NOMO-1 treated with dmso at 0.1 percent for 144 hours (cell line): Measurements from ENCODE around the gene COMMD2.

Experiments used
- DNase-seq: peaks from one replicate; lab custom pipeline; 2025; ENCODE audit not compliant: unreplicated experiment; lab: John Stamatoyannopoulos, UW

COMMD2 gene

DNA sequence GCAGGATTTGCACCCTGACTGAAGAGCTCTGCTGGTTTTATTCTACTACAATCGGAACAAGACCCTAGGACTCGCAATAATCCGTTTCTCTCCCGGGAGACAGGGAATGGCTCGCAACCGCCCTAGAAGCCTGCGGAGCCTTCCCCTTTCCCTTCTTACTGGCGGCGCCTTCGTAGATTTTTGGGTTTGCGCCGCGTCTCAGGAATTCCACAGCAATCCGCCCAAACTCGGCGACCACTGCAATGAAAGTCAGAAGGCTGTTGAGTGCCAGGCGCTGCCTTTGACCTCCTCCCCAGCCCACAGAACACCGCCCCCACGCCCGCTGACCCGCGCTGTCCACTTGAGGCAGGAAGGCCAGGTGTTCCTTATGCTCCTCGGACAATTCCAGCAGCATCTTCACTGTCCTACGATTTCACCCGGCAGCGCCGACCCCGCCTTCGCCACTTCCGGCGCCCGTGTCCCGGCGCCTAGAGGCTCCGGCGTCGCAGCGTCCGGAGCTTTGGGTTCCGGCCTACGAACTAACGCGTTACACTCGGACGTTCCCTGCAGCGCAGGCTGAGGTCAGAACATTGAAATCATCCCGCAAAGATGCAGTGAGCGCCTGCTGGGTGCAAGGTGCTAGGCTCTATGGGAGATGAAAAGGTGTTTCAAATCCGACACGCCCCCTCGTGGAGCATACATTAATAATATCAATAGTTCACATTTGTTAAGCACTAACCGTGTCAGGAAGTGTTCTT is at the start of gene COMMD2:
Gene COMMD2 (minus strand): TSS at position 439 of the 737 bp plus-strand sequence. CDS start 45 bp downstream, at position 394.
- DNase-seq = peak; percentile 67

DNA sequence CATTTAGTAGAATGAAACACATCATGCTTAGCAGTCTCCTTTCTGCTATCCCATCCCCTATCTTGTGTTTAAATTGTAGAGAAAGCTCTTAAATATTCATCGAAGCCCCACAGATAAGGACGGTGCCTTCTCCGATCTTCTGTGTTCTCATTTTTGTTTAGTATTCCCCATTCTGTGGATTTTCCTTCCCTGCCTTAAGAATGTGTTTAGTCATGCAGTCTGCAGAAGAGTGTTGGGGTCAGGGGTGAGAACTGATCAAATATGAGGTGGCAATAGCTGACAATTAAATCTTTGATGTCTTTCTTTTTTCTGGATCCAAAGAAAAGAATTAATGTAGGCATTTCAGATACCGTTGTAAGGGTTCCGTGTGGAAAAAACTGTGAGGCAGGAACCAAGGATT is 49.4 kb upstream of the COMMD2 start:
- no peak for DNase-seq

GRCh38 chr3:149801195-149801594 is 48.9 kb upstream of the COMMD2 start:
- DNase-seq = no peak

DNA sequence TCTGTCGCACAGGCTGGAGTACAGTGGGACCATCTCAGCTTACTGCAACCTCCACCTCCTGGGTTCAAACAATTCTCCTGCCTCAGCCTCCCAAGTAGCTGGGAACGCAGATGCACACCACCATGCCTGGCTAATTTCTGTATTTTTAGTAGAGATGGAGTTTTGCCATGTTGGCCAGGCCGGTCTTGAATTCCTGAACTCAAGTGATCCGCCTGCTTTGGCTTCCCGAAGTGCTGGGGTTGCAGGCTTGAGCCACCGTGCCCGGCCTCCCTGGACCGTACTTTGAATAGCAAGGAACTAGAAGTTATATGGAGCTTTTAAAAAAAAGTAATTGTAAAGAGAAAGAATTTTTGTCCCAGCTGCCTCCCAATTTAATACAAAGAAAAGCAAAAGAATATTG is 48.4 kb upstream of the COMMD2 start:
- DNase-seq = no peak

DNA sequence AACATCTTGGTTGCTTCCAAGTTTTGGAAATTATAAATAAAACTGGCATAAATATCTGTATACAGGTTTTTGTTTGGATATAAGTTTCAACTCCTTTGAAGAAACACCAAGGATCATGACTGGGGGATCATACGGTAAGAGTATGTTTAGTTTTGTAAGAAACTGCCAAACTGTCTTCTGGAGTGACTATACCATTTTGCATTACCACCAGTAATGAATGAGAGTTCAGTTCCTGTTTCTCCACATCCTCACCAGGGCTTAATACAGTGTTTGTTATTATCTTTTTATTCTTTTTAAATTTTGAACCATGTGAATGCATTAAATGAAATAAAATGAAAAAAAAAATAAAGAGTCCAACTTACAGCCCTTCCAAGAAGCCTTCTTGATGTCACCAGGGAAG is 43.7 kb upstream of the COMMD2 start:
- peak; percentile 29 for DNase-seq

DNA sequence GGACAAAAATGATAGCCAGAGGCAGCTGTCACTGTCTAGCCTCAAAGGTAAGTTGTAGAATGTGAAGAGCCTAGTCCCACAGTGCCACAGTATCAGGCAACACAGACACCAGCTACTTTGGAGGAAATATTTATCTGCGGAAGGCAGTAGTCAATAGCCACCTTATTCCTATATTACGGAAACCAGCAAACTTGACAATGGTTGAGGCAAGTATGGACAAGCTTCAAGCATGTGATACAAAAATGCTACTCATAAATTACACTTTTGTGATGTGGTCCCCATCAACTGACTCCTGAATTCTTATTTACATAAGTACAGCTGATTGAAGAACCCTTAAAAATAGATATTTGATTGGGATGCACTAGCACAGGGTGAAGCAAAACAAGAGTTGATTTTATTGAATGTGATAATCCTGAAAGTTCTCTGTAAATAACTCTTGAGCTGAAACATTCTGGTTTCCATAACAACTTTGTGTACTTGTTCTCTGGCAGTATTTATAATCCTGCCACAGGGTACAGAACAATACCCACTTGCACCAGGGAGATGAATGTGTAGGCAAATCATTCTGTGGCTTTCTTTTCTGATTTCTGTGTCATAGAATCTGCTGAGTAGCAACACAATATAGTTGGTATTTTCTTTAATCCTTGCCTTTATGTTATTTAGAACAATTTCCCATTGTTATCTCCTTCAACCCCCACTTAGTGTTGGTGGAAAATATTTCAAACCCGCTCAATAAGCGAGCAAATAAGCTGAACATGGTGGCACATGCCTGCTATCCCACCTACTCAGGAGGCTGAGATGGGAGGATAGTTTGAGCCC is 40.4 kb upstream of the COMMD2 start, which contains the start of gene ANKUB1:
Gene ANKUB1 (minus strand): TSS at position 103 of the 819 bp plus-strand sequence. CDS start 188 bp downstream, outside the sequence.
- no peak for DNase-seq

- DNase-seq = no peak
These were observed 38.4 kb upstream of the COMMD2 start for GRCh38 chr3:149790698-149791097.

GRCh38 chr3:149790268-149790667 is 38.0 kb upstream of the COMMD2 start:
- DNase-seq = no peak

DNA sequence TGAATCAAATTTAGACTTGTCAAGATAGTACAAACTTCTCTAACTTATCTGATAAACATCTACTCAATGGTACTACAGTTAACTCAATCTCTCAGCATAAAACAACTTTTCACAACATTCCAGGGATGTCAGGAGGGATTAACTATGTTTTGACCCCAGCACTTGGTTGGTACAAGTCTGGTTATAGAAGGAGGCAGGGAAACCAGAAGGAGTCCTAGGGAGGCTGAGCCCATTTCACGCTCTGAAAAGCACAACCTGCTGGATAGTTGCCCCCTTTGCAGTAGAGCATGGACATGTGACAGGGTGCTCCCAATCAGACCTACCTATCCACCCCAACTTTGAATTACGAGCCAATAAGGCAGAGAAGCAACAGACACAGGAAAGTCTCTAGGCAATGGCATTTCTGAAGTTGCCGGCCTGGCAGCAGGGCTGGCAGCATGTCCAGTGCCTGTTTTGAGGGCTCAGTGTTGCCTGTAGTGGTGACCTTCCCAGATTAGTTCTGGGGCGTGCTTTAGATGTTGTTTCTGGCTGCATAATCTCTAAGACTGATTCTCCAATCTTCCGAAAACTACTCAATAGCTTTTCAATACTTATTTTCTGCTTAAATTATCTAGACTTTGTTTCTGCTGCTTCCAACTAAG is 31.9 kb upstream of the COMMD2 start:
- DNase-seq = no peak

DNA sequence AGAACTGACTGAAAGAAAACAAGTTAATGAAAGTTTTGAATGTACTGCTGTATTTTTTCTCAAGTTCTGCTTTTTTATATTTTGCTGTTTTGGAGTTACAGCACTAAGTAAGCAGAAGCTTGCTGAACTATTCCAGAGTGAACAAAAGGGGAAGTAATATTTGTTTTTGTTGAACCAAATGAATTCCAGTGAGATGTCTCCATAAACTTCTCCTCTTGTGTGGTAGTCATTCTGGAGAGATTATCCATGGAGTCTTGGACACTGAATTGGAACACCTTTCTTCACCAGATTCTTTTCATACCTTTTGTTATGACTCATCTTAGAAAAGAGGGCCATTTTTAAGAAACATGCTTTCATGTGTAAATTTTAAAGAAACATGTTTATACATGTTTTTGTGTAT is 31.3 kb upstream of the COMMD2 start:
- DNase-seq = peak; percentile 66

- no peak for DNase-seq
These were observed 29.5 kb upstream of the COMMD2 start for GRCh38 chr3:149781741-149782140.

- DNase-seq = peak; percentile 52
These were observed 28.9 kb upstream of the COMMD2 start for GRCh38 chr3:149781211-149781610.

DNA sequence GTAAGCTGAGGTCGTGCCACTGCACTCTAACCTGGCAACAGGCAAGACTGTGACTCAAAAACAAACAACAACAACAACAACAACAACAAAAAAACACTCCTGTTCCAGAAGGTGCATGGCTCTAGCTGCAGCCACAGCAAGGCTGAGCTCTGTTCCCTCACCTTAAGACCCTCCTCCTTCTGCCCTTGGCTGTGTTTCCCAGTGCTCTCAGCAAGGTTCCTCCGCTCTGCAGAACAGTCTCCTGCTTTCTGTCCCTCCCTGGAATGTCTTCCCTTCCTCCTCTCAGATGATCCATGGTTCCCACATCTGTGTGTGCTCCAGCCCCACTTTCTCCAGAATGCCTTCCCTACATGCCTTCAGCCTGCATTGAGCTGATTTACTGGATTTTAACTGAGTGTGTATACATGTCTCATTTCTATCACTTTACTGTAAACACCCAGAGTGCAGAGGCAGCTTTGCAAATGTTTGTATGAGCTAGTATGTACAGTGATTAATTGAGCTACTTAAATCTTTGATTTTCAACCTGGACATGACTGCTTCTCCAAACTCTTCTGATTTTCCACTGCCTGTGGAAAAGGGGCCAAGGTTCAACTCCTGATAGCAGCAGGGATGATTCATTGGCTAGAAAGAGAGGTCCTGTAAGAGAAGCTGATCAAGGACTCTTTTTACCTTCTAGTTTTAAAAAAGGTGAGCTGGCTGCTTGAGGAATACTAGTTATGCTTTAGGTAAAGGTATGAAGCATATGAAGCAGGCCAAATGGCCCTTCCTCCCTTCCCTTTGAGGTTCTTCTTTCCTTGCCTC is 25.3 kb upstream of the COMMD2 start:
- DNase-seq = no peak

GRCh38 chr3:149776170-149776569 is 23.9 kb upstream of the COMMD2 start:
- no peak for DNase-seq

- DNase-seq = no peak
These were observed 20.6 kb upstream of the COMMD2 start for GRCh38 chr3:149772861-149773260.

GRCh38 chr3:149771652-149772271 is 19.5 kb upstream of the COMMD2 start:
- DNase-seq = no peak

GRCh38 chr3:149770246-149770645 is 18.0 kb upstream of the COMMD2 start:
- DNase-seq = no peak

- DNase-seq = no peak
These were observed 16.4 kb upstream of the COMMD2 start for GRCh38 chr3:149768704-149769103.

DNA sequence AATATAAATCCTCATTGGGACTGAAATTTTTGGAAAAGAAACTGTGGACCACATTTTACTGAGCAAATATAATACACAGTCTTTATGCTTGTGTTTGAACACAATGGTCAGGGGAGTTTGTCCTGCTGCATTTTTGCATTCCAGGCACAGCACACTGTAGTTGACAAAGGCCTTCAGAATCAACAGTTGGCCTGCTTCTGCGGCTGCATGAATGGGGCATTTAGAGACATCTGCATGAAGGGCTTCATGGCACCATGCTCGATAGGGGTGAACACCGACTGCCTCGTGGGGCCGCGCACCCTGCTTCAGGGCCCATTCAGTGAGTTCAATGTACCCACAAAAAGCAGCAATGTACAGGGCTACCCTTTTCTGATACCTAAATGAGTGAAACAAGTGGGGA is 15.4 kb upstream of the COMMD2 start:
- DNase-seq = no peak

DNA sequence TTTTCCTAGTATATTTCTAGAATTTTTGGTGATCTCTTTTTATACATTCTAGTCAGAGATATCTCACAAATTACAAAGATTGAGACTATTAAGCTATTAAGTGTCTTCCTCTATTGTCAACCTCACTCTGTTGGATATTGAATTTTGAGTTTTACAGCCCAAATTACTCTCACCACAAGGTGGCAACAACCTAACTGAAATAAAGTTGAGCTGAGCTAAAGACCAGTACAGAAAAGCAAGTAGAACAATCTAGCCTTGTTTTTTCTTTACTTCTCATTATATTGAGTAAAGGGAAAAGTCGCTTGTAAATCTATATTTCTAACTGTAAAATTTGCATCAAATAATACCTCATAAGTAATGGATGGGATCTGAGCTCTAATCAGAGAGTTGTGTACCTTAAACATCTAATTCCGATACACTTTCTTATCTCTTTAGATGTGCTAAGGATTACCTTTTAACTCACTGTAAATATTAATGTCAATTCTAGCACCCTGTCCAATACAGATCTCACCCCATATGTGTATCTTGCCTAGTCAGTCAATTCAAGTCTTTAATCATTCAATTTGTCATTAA is 13.6 kb upstream of the COMMD2 start:
- no peak for DNase-seq
